ENCODE data around the gene TMED9.

GRCh38 chr5:177620560-177620959 lies 28.6 kb downstream of the TMED9 start:
- TF ChIP-seq CTCF (IDR thresholded peaks at IDR 0.05) (no peak), POLR2A (IDR thresholded peaks at IDR 0.05) (no peak)

Data from thyroid gland (tissue), 4 donors.